ENCODE measurements around the gene GYPB.
A peak's percentile ranks its signal among the peaks of the same experiment; 100 is the strongest.
"Not testable (repeated sequence)": the region's sequence is repeated elsewhere in the genome, so short reads cannot be mapped to it uniquely, and the experiment has no call there.

GYPB gene

DNA sequence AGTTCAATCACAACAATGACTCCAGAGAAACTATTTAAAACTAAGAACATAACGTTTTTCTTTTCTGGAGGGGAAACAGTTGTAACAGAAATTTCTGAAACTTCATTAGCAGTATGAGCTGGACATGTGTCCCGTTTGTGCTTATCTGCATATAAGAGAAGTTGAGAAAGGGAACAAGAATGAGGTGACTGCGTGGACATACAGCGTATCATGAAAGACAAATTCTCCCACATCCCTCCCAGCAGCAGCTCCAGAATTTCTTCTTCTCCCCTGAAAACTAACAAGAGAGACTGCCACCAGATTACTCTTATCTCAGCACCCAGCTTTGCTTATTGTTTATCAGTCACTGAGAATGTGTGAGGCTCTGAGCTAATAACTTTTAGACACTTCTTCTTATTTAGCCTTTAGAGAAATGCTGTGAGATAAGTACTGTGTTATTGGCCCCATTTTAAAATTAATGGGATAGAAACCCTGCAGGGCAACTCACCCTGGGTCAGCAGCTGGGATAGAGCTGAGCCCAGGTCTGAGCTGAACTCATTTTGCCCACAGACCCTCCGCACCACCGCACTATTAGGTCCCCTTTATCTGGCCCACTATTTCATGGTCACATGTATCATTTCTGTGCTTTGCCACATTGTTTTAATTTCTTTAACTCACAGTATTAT, 18.7 kb downstream of the GYPB start:
- H3K27ac Mint-ChIP-seq; H3K27me3 Mint-ChIP-seq; DNase-seq; H3K9me3 Mint-ChIP-seq; ATAC-seq; H3K36me3 Mint-ChIP-seq (ENCODE audit: low read depth); H3K4me3 Mint-ChIP-seq; H3K4me1 Mint-ChIP-seq: not testable (repeated sequence)

- not testable (repeated sequence) for H3K27ac Mint-ChIP-seq, H3K9me3 Mint-ChIP-seq
Observed at GRCh38 chr4:143996193-143996592, 23.0 kb downstream of the GYPB start.

DNA sequence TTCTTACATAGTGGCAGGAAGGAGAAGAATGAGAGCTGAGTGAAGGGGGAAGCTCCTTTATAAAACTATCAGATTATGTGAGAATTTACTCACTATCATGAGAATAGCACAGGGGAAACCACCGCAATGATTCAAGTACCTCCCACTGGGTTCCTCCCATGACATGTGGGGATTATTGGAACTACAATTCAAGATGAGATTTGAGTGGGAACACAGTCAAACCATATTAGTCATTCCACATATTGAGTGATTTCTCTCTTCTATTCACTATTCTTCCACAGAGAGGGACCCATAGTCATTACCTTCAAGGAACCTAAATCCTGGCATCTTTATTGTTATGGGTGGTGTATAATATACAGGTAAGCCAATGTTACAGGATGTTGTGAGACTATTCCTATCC, 27.4 kb downstream of the GYPB start:
- not testable (repeated sequence) for H3K36me3 Mint-ChIP-seq (ENCODE audit: low read depth); DNase-seq; H3K4me3 Mint-ChIP-seq; H3K27ac Mint-ChIP-seq; H3K9me3 Mint-ChIP-seq; H3K27me3 Mint-ChIP-seq
- H3K4me1 Mint-ChIP-seq, result peaks cover 18% of the 10 kb centered on the region
- peak; percentile 72 for ATAC-seq

More at GRCh38 chr4:143996193-143996592, 23.0 kb downstream of the GYPB start:
- H3K27me3 Mint-ChIP-seq; H3K36me3 Mint-ChIP-seq (ENCODE audit: low read depth); ATAC-seq; H3K4me1 Mint-ChIP-seq; DNase-seq; H3K4me3 Mint-ChIP-seq: not testable (repeated sequence)

GRCh38 chr4:143990717-143991116, 28.5 kb downstream of the GYPB start:
- H3K9me3 Mint-ChIP-seq; H3K4me3 Mint-ChIP-seq; DNase-seq; H3K36me3 Mint-ChIP-seq (ENCODE audit: low read depth); ATAC-seq; H3K27ac Mint-ChIP-seq; H3K27me3 Mint-ChIP-seq: not testable (repeated sequence)
- peaks cover 18% of the 10 kb centered on the region for H3K4me1 Mint-ChIP-seq

GRCh38 chr4:143986180-143986579, 33.0 kb downstream of the GYPB start:
- no peak overlapping the region for H3K4me3 Mint-ChIP-seq
- H3K27me3 Mint-ChIP-seq, result no peaks in the 10 kb centered on the region
- ATAC-seq, result no peak
- H3K9me3 Mint-ChIP-seq, result no peaks in the 10 kb centered on the region
- no peaks in the 10 kb centered on the region for H3K36me3 Mint-ChIP-seq (ENCODE audit: low read depth)
- no peak overlapping the region for H3K27ac Mint-ChIP-seq
- no peak for DNase-seq
- H3K4me1 Mint-ChIP-seq, result peaks cover 8% of the 10 kb centered on the region

GRCh38 chr4:143980776-143981175, 38.4 kb downstream of the GYPB start:
- not testable (repeated sequence) for H3K27ac Mint-ChIP-seq; DNase-seq; H3K36me3 Mint-ChIP-seq (ENCODE audit: low read depth); H3K27me3 Mint-ChIP-seq; H3K4me1 Mint-ChIP-seq; H3K4me3 Mint-ChIP-seq; ATAC-seq; H3K9me3 Mint-ChIP-seq

DNA sequence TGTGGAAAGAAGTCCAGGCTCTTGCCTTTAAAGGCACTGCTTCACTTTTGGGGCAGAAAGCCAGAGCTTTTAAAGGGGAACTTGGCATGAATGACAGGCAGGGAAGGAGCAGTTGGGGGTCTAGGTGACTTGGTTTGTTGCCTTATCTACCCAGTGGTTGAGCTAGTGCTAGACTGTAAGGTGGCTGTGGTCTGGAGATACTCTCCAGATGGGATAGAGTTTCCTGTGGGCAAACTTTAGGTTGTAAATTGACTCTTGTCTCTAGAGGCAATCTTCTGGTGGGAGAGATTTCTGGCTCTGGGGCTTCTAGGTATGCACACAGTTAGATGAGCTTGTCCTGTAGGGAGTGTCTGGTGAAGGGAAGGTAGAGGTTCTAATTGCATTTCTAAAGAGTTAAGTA, 43.7 kb downstream of the GYPB start:
- not testable (repeated sequence) for H3K36me3 Mint-ChIP-seq (ENCODE audit: low read depth); DNase-seq; H3K4me1 Mint-ChIP-seq; H3K27ac Mint-ChIP-seq; H3K9me3 Mint-ChIP-seq; H3K4me3 Mint-ChIP-seq; ATAC-seq; H3K27me3 Mint-ChIP-seq

DNA sequence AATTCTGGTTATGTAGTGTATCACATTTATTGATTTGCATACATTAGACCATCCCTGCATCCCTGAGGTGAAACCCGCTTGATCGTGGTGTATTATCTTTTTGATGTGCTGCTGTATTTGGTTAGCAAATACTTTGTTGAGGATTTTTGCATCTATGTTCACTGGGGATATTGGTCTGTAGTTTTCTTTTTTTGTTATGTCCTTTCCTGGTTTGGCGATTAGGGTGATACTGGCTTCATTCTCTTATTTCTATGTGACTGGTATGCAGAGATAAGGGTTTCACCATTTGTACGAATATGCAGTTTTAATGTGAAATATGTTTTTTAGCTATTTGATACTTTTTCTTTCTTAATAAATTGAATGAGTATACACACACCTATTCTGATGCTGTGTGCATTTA, 45.2 kb downstream of the GYPB start:
- H3K27ac Mint-ChIP-seq; H3K27me3 Mint-ChIP-seq; DNase-seq; H3K4me3 Mint-ChIP-seq; H3K4me1 Mint-ChIP-seq; H3K9me3 Mint-ChIP-seq; ATAC-seq; H3K36me3 Mint-ChIP-seq (ENCODE audit: low read depth): not testable (repeated sequence)

DNA sequence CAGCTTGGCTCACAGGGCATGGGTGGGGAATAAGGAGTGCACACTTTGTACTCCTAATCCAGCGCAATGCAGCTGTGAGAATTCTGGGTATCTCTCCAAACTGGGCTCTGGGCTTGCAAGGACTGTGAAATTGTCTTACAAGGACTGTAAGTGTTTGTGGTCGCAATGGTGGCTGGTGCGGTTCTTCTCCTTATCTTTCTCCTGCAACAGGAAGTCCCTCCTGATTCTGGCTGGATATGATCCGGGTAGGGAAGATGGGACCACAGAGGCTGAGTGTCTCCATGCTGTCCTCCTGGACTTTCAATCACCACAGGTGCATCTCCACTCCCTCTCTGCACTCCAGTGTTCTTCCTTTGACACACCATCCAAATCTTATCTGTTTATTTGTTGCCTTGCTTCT, 58.1 kb downstream of the GYPB start:
- Mint-ChIP-seq H3K36me3 (ENCODE audit: low read depth) (no peaks in the 10 kb centered on the region), H3K9me3 (no peaks in the 10 kb centered on the region), H3K27me3 (no peaks in the 10 kb centered on the region), H3K27ac (no peak overlapping the region), H3K4me1 (no peaks in the 10 kb centered on the region), H3K4me3 (no peak overlapping the region)
- DNase-seq (no peak), ATAC-seq (no peak)

DNA sequence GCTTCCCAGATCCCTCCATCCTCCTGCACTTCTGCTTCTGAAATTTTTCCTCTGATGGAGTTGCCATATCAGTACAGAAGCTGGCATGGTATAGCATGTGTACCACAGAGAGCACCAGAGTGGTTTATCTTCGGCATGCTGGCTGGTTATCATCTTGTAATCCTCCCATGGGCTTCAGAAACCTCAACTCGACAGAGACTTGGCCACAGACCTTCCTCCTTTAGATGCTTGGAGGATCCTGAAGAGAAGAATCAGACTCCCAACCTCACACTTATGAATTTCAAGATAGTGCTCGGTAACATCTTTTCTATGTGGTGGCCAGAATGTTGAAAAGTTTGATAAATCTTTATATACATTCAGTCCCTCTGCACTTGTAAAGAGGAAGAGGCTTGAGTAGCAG, 63.9 kb downstream of the GYPB start:
- DNase-seq; H3K4me1 Mint-ChIP-seq; H3K27ac Mint-ChIP-seq; H3K36me3 Mint-ChIP-seq (ENCODE audit: low read depth); ATAC-seq; H3K27me3 Mint-ChIP-seq; H3K4me3 Mint-ChIP-seq: not testable (repeated sequence)
- peaks cover 19% of the 10 kb centered on the region for H3K9me3 Mint-ChIP-seq

- not testable (repeated sequence) for H3K4me1 Mint-ChIP-seq; H3K27me3 Mint-ChIP-seq; H3K27ac Mint-ChIP-seq; DNase-seq; H3K4me3 Mint-ChIP-seq; H3K36me3 Mint-ChIP-seq (ENCODE audit: low read depth)
- peak; percentile 28 for ATAC-seq
- peaks cover 19% of the 10 kb centered on the region for H3K9me3 Mint-ChIP-seq
Observed at GRCh38 chr4:143951458-143951972, 67.7 kb downstream of the GYPB start.

DNA sequence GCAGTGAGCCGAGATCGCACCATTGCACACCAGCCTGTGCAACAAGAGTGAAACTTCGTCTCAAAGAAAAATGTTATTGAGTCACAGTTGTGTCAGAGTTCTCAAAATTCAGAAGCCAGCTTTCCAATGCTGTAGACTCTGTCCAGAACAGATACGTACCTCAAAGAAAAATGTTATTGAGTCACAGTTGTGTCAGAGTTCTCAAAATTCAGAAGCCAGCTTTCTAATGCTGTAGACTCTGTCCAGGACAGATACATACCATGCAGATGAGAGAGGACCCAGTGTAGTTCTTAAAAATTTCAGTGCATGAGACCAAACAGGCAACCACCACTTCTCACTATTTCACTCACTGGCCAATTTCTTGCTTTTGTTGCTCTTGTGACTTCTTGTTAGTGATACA, 68.2 kb downstream of the GYPB start:
- not testable (repeated sequence) for ATAC-seq; H3K27ac Mint-ChIP-seq; H3K36me3 Mint-ChIP-seq (ENCODE audit: low read depth); H3K27me3 Mint-ChIP-seq; H3K4me1 Mint-ChIP-seq; H3K4me3 Mint-ChIP-seq; DNase-seq
- H3K9me3 Mint-ChIP-seq, result peaks cover 19% of the 10 kb centered on the region

GRCh38 chr4:143950185-143950584, 69.0 kb downstream of the GYPB start:
- H3K27ac Mint-ChIP-seq; H3K4me1 Mint-ChIP-seq; H3K36me3 Mint-ChIP-seq (ENCODE audit: low read depth); H3K27me3 Mint-ChIP-seq; H3K4me3 Mint-ChIP-seq; DNase-seq; ATAC-seq: not testable (repeated sequence)
- H3K9me3 Mint-ChIP-seq, result peaks cover 19% of the 10 kb centered on the region

DNA sequence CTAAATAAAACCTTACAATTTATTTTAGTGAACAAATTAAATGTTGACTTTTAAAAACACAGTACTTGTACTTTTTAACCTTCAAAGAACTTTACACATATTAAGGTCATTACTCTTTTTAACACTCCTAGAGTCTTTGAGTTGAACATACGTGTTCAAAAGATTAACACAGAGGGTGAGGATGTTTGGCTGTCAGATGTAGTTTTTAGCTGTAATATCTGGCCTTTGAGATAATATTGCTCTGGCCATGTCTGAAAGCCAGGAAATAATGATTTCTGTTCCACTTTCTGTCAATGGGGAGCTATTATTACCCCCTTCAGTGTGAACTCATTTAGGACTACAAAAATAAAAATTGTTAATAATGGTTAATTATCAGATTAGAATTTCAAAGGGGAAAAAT, 71.7 kb downstream of the GYPB start:
- not testable (repeated sequence) for H3K36me3 Mint-ChIP-seq (ENCODE audit: low read depth); DNase-seq; ATAC-seq; H3K27ac Mint-ChIP-seq; H3K4me1 Mint-ChIP-seq; H3K4me3 Mint-ChIP-seq; H3K27me3 Mint-ChIP-seq
- H3K9me3 Mint-ChIP-seq, result peaks cover 12% of the 10 kb centered on the region
